K562 (cell line): ENCODE results near the gene ACAP2. TPM values are rescaled to one million over a fixed set of nuclear protein-coding genes. Genes with fewer than 3 reads are reported as not detected.
"Not testable (repeated sequence)": the region's sequence is repeated elsewhere in the genome, so short reads cannot be mapped to it uniquely, and the experiment has no call there.

ENCODE experiments used
- ATAC-seq: fragments of 200-7000 bp; cut with Tn5 transposase; 3 replicates; pipeline ENCODE4 v1.9.1; 2020; ENCODE audit warnings: moderate library complexity
- BruUV-seq: library from RNA; stranded (reverse); fragments of 400-500 nt; replicated peaks from 2 replicates; lab custom pipeline; 2021; lab: Mats Ljungman, UMichigan
- CTCF ChIA-PET: fragments of 300-600 bp; formaldehyde crosslinking; extraction: SDS; loops from one replicate; lab custom pipeline; 2021; ENCODE audit warnings: low intra/inter-chr PET ratio; lab: Yijun Ruan, JAX
- POLR2A ChIA-PET: fragments of 300-600, 350-650 bp; sonication (Branson Sonifier 250); formaldehyde crosslinking; extraction: SDS; loops from one replicate; lab custom pipeline; 2021; ENCODE audit warnings: antibody characterized with exemption, inconsistent platforms; lab: Yijun Ruan, JAX
- DNase-seq, 4 experiments: peaks; one replicate each; pipeline versions ENCODE4 v3.0.0 to v3.0.0-alpha.2; 2011 to 2018; ENCODE audit warnings: low spot score in 3 of 4, mixed read lengths in 3 of 4; ENCODE audit errors: extremely low read depth in 1 of 4
- FAIRE-seq: peaks from 2 replicates; lab custom pipeline; 2011; peaks lifted over from hg19 to GRCh38; lab: Jason Lieb, UNC
- H2AFZ ChIP-seq: 2 replicates; pipeline ENCODE4 v1.6.0; 2011; ENCODE audit warnings: low read depth, low read length, control low read depth, inconsistent platforms
- H3K27ac ChIP-seq: fragments of 200-600 bp; 3 replicates; pipeline ENCODE4 v1.8.0; 2011; ENCODE audit warnings: low read depth, mild to moderate bottlenecking, control low read depth, inconsistent platforms, low read length, moderate library complexity, mixed read lengths; ENCODE audit errors: extremely low read depth
- H3K27me3 ChIP-seq, 2 experiments: fragments of 300-600 bp in 1 of 2; 2 replicates in 1 of 2; 3 replicates in 1 of 2; pipeline versions ENCODE4 v1.6.0 to v1.8.0; 2011; ENCODE audit warnings: inconsistent platforms in 2 of 2, low read length in 2 of 2, mild to moderate bottlenecking in 1 of 2, mixed read lengths in 1 of 2, moderate library complexity in 1 of 2; ENCODE audit not compliant: control insufficient read depth in 2 of 2, insufficient read depth in 2 of 2
- H3K36me3 ChIP-seq: fragments of 300-600 bp; 3 replicates; pipeline ENCODE4 v1.8.0; 2011; ENCODE audit warnings: mild to moderate bottlenecking, low read length, inconsistent platforms; ENCODE audit not compliant: control insufficient read depth, insufficient read depth
- H3K4me1 ChIP-seq, 2 experiments: fragments of 200-600 bp in 1 of 2; replicated peaks in 1 of 2; 2 replicates in 1 of 2; 3 replicates in 1 of 2; pipeline versions ENCODE4 v1.5.1 to v1.8.0; 2011; ENCODE audit warnings: inconsistent platforms in 2 of 2, low read length in 2 of 2, mild to moderate bottlenecking in 1 of 2, mixed read lengths in 1 of 2, moderate library complexity in 1 of 2; ENCODE audit not compliant: control insufficient read depth in 2 of 2, insufficient read depth in 2 of 2
- H3K4me2 ChIP-seq: 2 replicates; pipeline ENCODE4 v1.6.1; 2011; ENCODE audit warnings: low read length, control low read depth, inconsistent platforms, mixed read lengths; ENCODE audit not compliant: insufficient read depth
- H3K4me3 ChIP-seq: fragments of 200-600 bp; sonication (generic), shearing (Covaris generic); 2 replicates; pipeline ENCODE4 v1.5.1; 2016; ENCODE audit warnings: control low read depth, inconsistent platforms
- H3K79me2 ChIP-seq: fragments of 200-600 bp; 3 replicates; pipeline ENCODE4 v1.8.0; 2011; ENCODE audit warnings: low read length, inconsistent platforms; ENCODE audit not compliant: control insufficient read depth, insufficient read depth
- H3K9ac ChIP-seq, 2 experiments: 2 replicates each; pipeline versions ENCODE4 v1.6.0 to v1.6.1; 2011; ENCODE audit warnings: low read depth in 2 of 2, low read length in 2 of 2, control low read depth in 1 of 2, inconsistent platforms in 1 of 2, mild to moderate bottlenecking in 1 of 2, mixed read lengths in 1 of 2; ENCODE audit not compliant: insufficient read depth in 1 of 2
- H3K9me1 ChIP-seq: one replicate; pipeline ENCODE4 v1.6.0; 2011; ENCODE audit warnings: inconsistent platforms, mild to moderate bottlenecking, low read length, moderate library complexity; ENCODE audit not compliant: control insufficient read depth, insufficient read depth
- H3K9me3 ChIP-seq: replicated peaks from 2 replicates; pipeline ENCODE4 v1.5.1; 2011; ENCODE audit warnings: low read depth, low read length, inconsistent platforms; ENCODE audit not compliant: control insufficient read depth, insufficient read depth
- H4K20me1 ChIP-seq: replicated peaks from 2 replicates; pipeline ENCODE4 v1.6.1; 2011; ENCODE audit warnings: low read length, inconsistent platforms, mixed read lengths; ENCODE audit not compliant: control insufficient read depth, insufficient read depth
- CREB5 ChIP-seq: fragments of 250-450 bp; sonication (Bioruptor Pico); IDR thresholded peaks from 2 replicates; pipeline ENCODE4 v1.5.0; 2020; ENCODE audit warnings: mild to moderate bottlenecking
- HEY1 ChIP-seq: fragments of 250-450 bp; sonication (Bioruptor Pico); IDR thresholded peaks from 2 replicates; pipeline ENCODE4 v1.5.0; 2020; ENCODE audit warnings: mild to moderate bottlenecking, moderate library complexity, borderline replicate concordance
- ILK ChIP-seq: fragments of 450-650 bp; IDR thresholded peaks from 2 replicates; pipeline ENCODE4 v1.6.1; 2016; ENCODE audit warnings: missing genetic modification characterization, low read depth, mild to moderate bottlenecking, missing compliant biosample characterization, moderate library complexity, borderline replicate concordance
- OTX1 ChIP-seq: fragments of 450-650 bp; formaldehyde crosslinking; IDR thresholded peaks from 2 replicates; pipeline ENCODE4 v1.4.0; 2022; ENCODE audit warnings: mild to moderate bottlenecking
- POLR2A ChIP-seq: fragments of 450-650 bp; conservative IDR thresholded peaks from 2 replicates; pipeline ENCODE4 v1.6.1; 2016
- SAP30 ChIP-seq: fragments of 200-600 bp; sonication (generic); IDR thresholded peaks from 2 replicates; pipeline ENCODE4 v1.6.1; 2012; ENCODE audit warnings: borderline replicate concordance, low read depth, mild to moderate bottlenecking, moderate library complexity, low read length, control low read depth, inconsistent platforms; ENCODE audit not compliant: insufficient read depth, poor library complexity, severe bottlenecking
- SFPQ ChIP-seq: fragments of 200-400 bp; formaldehyde crosslinking; IDR thresholded peaks from 2 replicates; pipeline ENCODE4 v1.6.1; 2017; ENCODE audit warnings: mild to moderate bottlenecking, low read depth, low read length, moderate library complexity
- SMARCA5 ChIP-seq: fragments of 450-650 bp; IDR thresholded peaks from 2 replicates; pipeline ENCODE4 v1.6.1; 2016
- ZNF140 ChIP-seq: fragments of 250-450 bp; sonication (Bioruptor Pico); IDR thresholded peaks from 2 replicates; pipeline ENCODE4 v1.8.0; 2021; ENCODE audit warnings: moderate library complexity, mild to moderate bottlenecking, inconsistent platforms
- ZNF175 ChIP-seq: fragments of 200-800 bp; sonication (Bioruptor generic); IDR thresholded peaks from 2 replicates; pipeline ENCODE4 v1.6.1; 2016; ENCODE audit warnings: low read depth, mild to moderate bottlenecking, missing genetic modification characterization, missing compliant biosample characterization
- WGBS: fragments of 100-300 bp; shearing (Covaris generic); methylation state at CpG from one replicate; pipeline ENCODE4 v1.1.6; 2016; ENCODE audit warnings: low coverage, mixed read lengths; ENCODE audit not compliant: insufficient coverage; ENCODE audit errors: missing lambda C conversion rate; 5-methylcytosine and 5-hydroxymethylcytosine counted together
- in situ Hi-C: fragments of 300-500 bp; cut with MboI; formaldehyde crosslinking; loops from 4 replicates; pipeline ENCODE4 v1.15.0; 2018; ENCODE audit warnings: inconsistent platforms, mixed read lengths
- intact Hi-C: fragments of 100-400 bp; cut with micrococcal nuclease; formaldehyde crosslinking; loops from 2 replicates; pipeline ENCODE4 v1.14.2; 2022
- polyA plus RNA-seq, 8 experiments: library from polyadenylated mRNA; depleted of rRNA in 4 of 8; stranded (reverse) in 5 of 8; unstranded in 3 of 8; fragments of >200 nt; fragmentation: Nextera tagmentation in 2 of 8; fragmentation: Illumina TruSeq in 1 of 8; extraction: Ambion mirVana in 2 of 8; extraction: Trizol in 1 of 8; gene quantifications; 2 replicates each; pipeline versions ENCODE4 v1.2.1 to v1.2.3, GENCODE V29; 2011 to 2014; ENCODE audit warnings: inconsistent platforms in 1 of 8, missing spikeins in 1 of 8
- total RNA-seq, 7 experiments: library from RNA; depleted of rRNA in 6 of 7; stranded (reverse); fragments of >200 nt in 6 of 7; fragmentation: Illumina TruSeq in 2 of 7; extraction: Trizol in 2 of 7; gene quantifications; 2 replicates each; pipeline versions ENCODE4 v1.2.1 to v1.2.3, GENCODE V29; 2011 to 2021; ENCODE audit warnings: low replicate concordance in 1 of 7

The ACAP2 gene
- total and polyA plus RNA-seq, 9 of the 15 experiments (the other 6 are each of a cell fraction or from before 2014, with no cell fraction given) = 10.6 to 52.7 (median 34.4) TPM

GRCh38 chr3:195466251-195466650 lies 23.4 kb upstream of the ACAP2 start:
- DNase-seq (no peak), FAIRE-seq (no peak), ATAC-seq (no peak)
- in situ Hi-C loops (no loop called here), intact Hi-C loops (no loop called here)
- WGBS = 16% methylated on average over 4 of the region's 4 CpGs
- Histone ChIP-seq H3K27ac (no peak overlapping the region), H3K36me3 (no peaks in the 10 kb centered on the region), H3K4me1 (peaks cover 0 to 7% of the 10 kb centered on the region in 2 experiments; a peak in 3 of 5 replicates), H3K4me2 (no peak overlapping the region), H4K20me1 (no peaks in the 10 kb centered on the region), H3K27me3 (no peaks in the 10 kb centered on the region), H3K79me2 (no peaks in the 10 kb centered on the region), H3K9me3 (peaks cover 11% of the 10 kb centered on the region), H2AFZ (no peak overlapping the region), H3K9ac (no peak overlapping the region), H3K4me3 (no peak overlapping the region), H3K9me1 (no peaks in the 10 kb centered on the region)
- no TSS peak for BruUV-seq
- TF ChIP-seq ZNF175 (CRISPR knock-in tag) = no peak
- TF ChIP-seq SMARCA5 = no peak
- no peak for TF ChIP-seq POLR2A
- TF ChIP-seq ILK = no peak
- TF ChIP-seq SAP30 = no peak
- no peak for TF ChIP-seq SFPQ
- TF ChIP-seq HEY1 (CRISPR knock-in tag) = no peak
- TF ChIP-seq CREB5 (CRISPR knock-in tag) = no peak
- TF ChIP-seq OTX1 (CRISPR knock-in tag) = no peak
- no peak for TF ChIP-seq ZNF140 (CRISPR knock-in tag)
- POLR2A ChIA-PET = interaction anchor here (1.1 kb wide), 1 partner anchor 24 kb away, joined by 3 read pairs; the partner anchor contains the start of gene ACAP2
- CTCF ChIA-PET = no interaction called here

- H3K4me3 ChIP-seq, H3K9me1 ChIP-seq, H3K27ac ChIP-seq, H3K27me3 ChIP-seq, H2AFZ ChIP-seq, H3K79me2 ChIP-seq, ATAC-seq, DNase-seq, FAIRE-seq, H3K9ac ChIP-seq, H3K4me2 ChIP-seq, BruUV-seq, CTCF ChIA-PET, POLR2A ChIA-PET, in situ Hi-C loops, H4K20me1 ChIP-seq, H3K9me3 ChIP-seq, H3K36me3 ChIP-seq, intact Hi-C loops: not testable (repeated sequence)
- WGBS = 89% methylated on average over 4 of the region's 6 CpGs
- H3K4me1 ChIP-seq = peaks cover 7 to 19% of the 10 kb centered on the region in 2 experiments; a peak in 4 of 5 replicates
Observed at GRCh38 chr3:195462922-195463321, 20.1 kb upstream of the ACAP2 start.
